GM20000 (cell line): ENCODE results near the gene CPT1C.

Experiments used
- DNase-seq: peaks from one replicate; pipeline ENCODE4 v3.0.0; 2012; ENCODE audit warnings: low spot score
- CTCF ChIP-seq: IDR thresholded peaks from 2 replicates; pipeline ENCODE4 v1.5.1; 2012; ENCODE audit warnings: mild to moderate bottlenecking, control low read depth; ENCODE audit errors: extremely low read depth, missing control alignments

Gene CPT1C

GRCh38 chr19:49651029-49651819 is 39.7 kb upstream of the CPT1C start:
- TF ChIP-seq CTCF: no peak
- DNase-seq: no peak

- TF ChIP-seq CTCF: no peak
- DNase-seq: no peak
These were observed 38.9 kb upstream of the CPT1C start for GRCh38 chr19:49651820-49652550.

- no peak for DNase-seq
- no peak for TF ChIP-seq CTCF
These were observed 38.1 kb upstream of the CPT1C start for GRCh38 chr19:49652551-49653465.

GRCh38 chr19:49653466-49653806 is 37.5 kb upstream of the CPT1C start:
- TF ChIP-seq CTCF: no peak
- DNase-seq: no peak

GRCh38 chr19:49654581-49654980 is 36.3 kb upstream of the CPT1C start:
- TF ChIP-seq CTCF: no peak
- no peak for DNase-seq

GRCh38 chr19:49655570-49656455 is 35.1 kb upstream of the CPT1C start:
- no peak for DNase-seq
- TF ChIP-seq CTCF: no peak
